Stimulated activated CD8-positive, alpha-beta memory T cell treated with anti-CD3 and anti-CD28 coated beads, Interleukin-7, amount 100 ng/mL, for 24 hours (primary cell): ENCODE results near the gene RASA3.
A peak's percentile ranks its signal among the peaks of the same experiment; 100 is the strongest.

Source experiments
- DNase-seq: peaks from one replicate; pipeline ENCODE4 v3.0.0-alpha.2; 2020; ENCODE audit warnings: low read depth

RASA3 gene

DNA sequence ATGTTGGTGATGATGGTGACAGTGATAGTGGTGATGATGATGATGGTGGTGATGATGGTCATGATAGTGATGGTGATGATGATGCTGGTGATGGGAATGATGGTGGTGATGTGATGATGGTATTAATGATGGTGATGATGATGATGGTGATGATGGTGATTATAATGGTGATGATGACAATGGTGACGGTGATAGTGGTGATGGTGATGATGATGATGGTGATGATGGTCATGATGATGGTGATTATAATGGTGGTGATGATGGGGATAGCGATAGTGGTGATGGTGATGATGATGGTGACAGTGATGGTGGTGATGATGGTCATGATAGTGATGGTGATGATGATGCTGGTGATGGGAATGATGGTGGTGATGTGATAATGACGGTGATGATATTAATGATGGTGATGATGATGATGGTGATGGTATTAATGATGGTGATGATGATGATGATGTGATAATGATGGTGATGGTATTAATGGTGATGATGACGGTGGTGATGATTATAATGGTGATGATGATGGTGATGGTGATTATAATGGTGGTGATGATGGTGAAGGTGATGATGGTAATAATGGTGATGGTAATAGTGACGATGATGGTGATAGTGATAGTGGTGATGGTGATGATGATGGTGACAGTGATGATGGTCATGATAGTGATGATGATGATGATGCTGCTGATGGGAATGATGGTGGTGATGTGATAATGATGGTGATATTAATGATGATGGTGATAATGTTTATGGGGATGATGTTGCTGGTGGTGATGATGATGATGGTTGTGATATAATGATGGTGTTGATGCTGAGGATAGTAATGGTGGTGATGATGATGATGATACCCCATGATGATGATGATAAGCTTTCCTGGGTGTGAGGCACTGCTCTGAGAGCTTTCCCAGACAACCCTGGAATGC, 166.2 kb downstream of the RASA3 start:
- DNase-seq = no peak

DNA sequence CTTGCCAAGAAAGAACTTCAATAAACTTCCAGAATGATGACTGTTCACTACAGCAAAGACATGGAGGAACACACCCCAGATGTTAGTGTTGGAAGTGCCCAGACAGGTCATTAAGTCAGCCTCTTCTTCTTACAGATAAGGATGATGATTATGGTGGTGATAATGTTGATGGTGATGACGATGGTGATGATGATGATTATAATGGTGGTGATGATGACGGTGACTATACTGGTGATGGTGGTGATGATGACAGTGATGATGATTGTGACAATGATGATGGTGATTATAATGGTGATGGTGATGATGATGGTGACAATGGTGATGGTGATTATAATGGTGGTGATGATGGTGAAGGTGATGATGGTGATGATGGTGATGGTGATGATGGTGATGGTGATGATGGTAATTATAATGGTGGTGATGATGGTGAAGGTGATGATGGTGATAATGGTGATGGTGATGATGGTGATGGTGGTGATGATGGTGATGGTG, 167.0 kb downstream of the RASA3 start:
- no peak for DNase-seq

DNA sequence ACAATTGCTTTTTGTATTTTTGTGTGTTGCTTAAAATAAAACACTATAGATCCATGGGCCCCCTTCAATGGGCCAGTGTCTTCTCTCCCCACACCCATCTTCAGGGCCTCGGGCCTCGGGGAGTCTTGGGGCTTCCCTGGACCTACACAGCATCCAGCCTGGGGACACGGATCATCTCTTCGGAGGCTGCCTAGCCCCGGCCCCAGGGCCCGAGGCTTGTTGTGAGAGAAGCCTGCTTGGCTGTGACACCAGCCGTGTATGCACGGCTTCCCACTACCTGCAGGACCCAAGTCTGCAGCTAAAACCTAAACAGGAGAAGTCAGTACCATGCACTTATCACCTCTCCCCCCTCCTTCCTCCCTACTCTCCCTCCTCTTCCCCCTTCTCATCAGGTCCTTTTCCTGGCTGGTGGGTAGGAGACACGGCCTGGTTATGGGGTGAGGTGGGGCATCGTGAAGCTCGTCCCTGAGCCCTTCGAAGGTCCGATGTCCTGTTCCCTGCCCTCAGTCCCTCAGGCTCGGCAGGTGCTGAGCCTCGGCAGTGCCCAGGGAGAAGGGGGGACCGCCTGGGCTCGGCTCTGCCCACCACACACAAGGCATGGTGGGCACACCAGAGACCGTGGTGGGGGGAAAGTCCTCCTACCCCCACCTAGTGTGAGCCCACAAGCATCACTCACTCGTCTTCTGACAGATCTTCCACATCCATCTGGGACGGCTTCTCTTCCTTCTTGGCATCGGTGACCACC, 168.0 kb downstream of the RASA3 start:
- no peak for DNase-seq

DNA sequence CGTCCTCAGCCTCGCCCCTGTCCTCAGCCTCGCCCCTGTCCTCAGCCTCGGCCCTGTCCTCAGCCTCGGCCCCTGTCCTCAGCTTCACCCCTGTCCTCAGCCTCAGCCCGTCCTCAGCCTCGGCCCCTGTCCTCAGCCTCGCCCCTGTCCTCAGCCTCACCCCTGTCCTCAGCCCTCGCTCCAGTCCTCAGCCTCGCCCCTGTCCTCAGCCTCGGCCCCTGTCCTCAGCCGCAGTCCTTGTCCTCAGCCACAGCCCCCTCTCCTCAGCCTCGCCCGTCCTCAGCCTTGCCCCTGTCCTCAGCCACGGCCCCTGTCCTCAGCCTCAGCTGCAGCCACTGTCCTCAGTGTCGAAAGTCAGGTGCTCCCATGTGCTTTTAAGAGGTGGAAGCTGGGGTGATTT, 169.0 kb downstream of the RASA3 start:
- DNase-seq = no peak

DNA sequence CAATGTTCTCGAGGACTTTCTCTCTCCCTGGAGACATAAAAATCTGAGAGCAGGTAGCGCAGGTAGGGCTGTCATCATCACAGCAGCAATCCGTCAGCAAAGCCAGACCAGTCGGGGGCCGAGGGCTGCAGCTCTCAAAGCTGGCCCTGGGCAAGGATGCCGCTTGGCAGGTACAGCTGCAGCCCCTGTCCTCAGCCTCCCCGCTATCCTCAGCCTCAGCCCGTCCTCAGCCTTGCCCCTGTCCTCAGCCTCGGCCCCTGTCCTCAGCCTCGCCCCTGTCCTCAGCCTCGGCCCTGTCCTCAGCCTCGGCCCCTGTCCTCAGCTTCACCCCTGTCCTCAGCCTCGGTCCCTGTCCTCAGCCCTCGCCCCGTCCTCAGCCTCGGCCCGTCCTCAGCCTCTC, 169.4 kb downstream of the RASA3 start:
- no peak for DNase-seq

DNA sequence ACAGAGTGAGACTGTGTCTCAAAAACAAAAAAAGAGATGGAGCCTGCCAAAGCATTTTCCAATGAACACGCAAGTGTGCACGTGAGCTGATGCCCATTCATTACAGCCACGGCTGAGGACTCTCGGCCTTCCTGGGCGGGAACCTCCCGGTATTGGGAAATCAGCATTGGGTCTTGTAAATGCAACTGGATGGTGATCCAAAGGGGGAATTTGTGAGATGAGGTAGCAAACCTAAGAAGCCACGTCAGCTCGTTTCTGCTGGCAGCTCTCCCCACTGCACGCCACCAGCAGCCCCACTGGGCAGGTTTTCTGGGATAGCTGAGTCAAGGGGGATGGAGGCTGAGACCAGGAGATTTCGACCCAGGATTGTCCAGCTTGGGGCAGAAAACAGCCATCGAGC, 170.0 kb downstream of the RASA3 start:
- no peak for DNase-seq

DNA sequence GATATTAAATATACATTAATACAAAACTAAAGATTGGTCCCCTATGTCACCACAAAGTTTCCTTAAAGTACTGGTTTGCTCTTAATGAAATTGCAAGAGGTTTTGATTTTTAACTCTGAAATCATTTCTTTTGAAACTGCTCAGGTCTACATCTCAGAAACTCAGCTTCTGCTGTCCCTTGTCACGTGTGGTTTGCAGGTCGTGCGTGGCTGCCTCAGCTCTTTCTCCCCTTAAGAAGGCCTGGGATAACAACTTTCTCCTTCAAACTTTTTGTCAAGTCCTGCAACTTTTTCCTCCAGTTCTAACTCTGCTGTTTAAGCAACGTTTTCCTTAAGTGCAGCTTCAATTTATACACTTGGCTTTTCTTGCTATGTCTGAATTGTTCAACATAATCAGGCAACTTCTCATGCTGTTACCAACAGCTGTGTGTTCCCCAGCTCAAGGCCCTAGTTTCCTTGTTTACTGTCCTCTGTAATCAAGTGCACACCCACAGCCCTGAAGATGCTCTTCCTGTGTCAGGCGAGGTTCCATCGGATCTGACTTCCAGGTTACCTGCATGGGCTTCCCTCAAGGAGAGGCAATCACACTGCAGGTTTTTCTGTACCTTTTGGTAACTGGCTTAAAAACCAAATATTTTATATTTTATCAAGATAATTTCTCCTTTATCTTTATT, 172.0 kb downstream of the RASA3 start:
- DNase-seq = no peak

DNA sequence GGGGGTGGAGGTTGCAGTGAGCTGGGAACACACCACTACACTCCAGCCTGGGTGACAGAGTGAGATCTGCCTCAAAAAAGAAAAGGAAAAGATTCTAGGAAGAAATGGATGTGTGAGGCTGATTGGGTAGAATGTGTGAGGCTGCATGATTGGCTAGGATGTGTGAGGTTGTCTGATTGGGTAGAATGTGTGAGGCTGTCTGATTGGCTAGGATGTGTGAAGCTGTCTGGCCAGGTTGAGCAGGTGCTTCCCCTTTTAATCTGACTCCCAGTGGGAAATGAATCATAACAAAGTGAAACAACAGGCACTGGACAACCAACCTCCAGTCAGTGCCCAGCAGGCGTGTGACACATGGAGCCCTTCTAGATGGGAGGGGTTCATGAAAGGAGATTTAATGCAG, 173.2 kb downstream of the RASA3 start:
- no peak for DNase-seq

DNA sequence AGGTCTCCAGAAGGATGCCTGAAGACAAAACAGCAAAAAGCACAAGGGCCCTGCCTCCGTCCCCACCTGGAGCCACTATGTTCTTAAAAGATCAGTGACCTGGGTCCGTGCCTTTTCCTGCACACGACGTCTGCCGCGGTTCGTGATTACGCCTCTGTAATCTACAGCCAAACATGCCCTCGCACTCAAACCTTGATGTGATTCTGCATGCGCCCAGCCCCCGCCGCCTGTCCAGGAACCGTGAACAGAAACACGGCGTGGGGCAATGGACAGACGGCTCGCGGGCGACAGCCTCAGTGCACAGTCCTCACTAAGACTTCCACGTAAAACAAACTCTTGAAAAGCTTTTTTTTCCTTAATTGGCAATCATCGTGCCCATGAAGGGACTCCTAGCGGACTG, 174.1 kb downstream of the RASA3 start:
- no peak for DNase-seq

DNA sequence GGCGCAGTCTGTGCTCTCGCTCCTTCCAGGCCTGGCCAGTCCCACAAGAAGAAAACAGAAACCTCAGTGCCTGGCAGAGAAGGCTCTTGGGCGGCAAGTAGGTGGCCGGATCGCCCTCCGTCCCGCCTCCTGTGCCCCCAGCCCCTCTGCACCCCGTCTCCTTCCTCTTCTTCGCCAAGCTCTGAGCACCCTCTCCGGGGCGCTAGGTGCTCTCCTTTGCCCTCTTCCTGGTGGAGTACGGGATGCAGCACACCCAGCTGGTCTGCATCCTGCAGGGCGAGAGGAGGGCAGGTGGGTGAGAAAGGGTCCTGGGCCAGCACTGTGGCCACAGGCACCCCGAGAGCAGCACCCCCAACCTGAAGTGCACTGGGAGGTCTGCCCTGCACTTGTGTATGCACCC, 175.9 kb downstream of the RASA3 start:
- DNase-seq = no peak

DNA sequence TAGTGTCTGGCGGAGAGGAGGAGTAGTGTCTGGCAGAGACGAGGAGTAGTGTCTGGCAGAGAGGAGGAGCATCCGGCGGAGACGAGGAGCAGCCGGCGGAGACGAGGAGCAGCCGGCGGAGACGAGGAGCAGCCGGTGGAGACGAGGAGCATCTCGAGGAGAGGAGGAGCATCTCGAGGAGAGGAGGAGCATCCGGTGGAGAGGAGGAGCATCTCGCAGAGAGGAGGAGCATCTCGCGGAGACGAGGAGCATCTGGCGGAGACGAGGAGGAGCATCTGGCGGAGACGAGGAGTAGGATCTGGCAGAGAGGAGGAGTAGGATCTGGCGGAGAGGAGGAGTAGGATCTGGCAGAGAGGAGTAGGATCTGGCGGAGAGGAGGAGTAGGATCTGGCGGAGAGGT, 176.7 kb downstream of the RASA3 start:
- no peak for DNase-seq

DNA sequence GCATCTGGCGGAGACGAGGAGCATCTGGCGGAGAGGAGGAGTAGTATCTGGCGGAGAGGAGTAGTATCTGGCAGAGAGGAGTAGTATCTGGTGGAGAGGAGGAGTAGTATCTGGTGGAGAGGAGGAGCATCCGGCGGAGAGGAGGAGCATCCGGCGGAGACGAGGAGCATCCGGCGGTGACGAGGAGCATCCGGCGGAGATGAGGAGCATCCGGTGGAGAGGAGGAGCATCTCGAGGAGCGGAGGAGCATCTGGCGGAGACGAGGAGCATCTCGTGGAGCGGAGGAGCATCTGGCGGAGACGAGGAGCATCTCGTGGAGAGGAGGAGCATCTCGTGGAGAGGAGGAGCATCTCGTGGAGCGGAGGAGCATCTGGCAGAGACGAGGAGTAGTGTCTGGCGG, 177.2 kb downstream of the RASA3 start:
- no peak for DNase-seq

DNA sequence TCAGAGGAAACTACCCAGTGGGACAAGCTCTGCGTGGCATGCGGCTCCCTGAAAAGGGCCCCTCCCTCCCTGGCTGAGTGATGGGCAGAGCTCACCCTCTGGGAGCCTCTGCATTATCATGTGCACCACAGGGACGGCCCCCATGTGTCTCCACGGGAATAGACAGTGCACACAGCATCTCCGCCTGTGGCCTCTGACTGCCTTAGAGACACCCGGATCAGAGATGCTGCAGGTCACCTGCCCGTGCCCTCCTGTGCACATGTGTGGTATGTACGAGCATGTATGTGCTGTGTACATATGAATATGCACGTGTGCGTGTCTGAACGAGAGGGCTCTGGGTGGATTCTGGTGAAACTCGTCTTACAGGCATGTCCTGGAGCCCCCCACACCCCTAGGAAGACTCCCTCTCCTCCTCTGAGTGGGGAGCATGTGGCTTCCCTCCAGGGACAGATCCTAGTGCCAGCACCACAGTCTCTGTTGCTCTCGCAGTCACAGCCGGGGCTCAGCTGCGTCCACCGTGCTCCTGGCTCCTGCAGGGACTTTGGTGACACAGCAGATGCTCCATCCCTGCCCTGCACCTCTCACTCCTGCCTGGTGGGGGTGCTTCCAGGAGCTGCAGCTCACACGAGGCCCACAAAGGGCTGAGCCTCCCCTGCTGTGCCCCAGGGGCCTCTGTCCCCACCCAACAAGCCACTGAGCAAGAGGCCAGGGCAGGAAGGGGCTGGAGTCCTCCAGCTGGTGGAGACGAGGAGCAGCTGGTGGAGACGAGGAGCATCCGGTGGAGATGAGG, 178.2 kb downstream of the RASA3 start:
- no peak for DNase-seq

DNA sequence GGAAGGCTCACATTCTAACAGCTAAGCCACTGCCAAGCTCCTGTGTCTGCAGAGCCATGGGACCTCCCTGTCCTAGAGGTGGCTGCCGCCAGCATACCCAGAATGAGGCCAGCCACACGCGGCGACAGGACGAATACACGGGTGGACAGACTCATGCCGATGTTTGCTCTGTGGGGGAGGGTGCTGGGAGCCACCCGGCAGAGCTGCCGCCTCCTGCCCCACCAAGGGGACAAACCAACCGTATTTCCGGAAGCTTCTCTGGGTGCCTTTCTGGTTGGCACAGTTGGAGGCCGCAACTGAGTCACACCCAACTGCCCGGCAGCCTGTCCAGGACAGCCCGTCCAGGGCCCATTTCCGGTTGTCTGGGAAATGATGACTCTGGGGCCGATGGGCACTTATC, 178.9 kb downstream of the RASA3 start:
- no peak for DNase-seq

DNA sequence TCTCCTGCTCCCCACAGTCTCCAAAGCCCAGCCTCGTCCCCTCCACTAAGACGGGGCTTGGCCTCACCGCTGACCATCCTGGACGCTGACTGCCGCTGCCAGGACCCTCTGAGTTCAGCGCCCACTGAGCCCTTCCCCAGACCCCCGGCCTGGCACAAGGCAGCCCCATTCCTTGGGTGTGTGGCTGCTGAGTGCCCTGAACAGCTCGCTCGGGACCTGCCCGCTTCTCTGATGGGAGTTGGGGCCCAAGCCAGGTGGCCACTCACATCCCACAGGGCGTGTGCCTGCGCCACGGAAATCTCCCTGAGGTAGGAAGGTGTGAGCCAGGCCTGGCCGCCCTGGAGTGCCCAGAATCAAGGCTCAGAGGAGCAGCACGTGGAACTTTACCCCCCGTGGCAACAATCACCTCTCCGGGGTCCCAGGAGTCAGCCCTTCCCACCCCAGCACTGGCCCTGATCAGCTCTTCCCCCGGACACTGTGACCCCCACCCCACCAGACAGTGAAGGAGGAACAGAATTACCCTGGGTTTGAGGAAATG, 179.4 kb downstream of the RASA3 start:
- no peak for DNase-seq

DNA sequence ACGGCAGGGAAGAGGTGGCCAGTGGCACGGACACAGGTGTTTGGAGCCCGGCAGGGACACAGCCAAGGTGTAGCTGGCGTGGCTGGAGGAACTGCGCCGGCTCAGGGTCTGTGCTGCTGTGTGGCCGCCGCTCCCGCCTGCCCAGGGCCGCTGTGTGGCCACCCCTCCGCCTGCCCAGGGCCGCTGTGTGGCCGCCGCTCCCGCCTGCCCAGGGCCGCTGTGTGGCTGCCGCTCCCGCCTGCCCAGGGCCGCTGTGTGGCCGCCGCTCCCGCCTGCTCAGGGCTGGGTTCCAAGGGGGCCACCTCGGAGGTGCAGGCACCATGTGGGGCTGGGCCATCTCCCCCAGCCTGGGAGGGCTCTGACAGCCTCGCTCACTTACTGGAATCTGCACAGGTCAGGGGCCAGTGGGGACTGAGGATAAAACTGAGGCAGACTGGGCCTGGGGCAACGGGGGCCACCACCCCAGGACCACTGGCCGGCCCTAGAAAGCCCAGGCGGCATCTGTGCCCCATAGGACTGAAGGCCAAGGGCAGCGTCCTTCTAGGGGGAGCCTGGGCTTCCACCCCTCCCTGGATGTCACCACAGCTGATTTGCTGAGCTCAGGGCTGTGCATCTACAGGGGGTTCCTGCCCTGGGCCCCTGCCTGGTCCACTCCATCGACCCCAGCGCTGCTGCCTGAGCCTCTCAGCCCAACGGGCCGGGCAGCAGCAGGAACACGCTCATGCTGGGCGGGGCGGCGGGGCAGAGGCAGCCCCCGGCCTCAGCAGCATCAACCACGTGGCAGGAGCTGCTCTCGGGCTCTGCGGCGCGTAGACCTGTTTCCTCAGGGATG, 180.1 kb downstream of the RASA3 start:
- DNase-seq = no peak

DNA sequence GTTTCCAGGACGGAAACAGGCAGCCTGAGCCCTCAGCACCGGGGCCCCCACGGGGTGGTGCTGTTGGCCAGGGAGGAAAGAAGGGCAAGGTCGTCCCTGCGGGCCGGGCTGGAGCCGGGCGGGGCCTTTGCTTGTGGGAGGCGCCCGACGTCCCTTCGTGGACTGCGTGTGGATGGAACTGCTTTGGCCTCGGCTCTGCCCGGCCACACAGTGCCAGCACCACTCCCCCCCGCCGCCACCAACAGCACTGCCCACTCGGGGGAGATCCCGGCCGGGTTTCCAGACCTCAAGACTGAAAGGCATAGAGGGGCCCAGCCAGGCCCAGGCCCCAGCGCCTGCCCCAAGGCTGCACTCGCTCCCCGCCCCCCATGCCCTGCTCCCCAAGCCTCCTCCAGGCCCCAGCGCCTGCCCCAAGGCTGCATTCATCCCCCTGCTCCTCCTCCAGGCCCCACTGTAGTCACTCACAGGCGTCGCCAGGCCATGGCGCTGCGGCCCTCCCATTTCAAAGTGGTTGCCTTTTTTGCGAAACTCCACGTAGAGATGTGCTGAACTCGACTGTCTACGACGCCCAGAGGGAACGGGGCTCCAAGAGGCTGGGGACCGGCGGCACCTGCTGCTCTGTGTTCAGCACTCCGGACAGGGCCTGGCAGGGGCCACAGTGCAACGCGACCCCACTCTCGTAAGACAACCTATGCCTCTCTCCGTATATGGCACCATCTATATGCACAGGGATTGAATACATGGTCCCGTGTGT, 181.0 kb downstream of the RASA3 start:
- DNase-seq = peak; percentile 12

DNA sequence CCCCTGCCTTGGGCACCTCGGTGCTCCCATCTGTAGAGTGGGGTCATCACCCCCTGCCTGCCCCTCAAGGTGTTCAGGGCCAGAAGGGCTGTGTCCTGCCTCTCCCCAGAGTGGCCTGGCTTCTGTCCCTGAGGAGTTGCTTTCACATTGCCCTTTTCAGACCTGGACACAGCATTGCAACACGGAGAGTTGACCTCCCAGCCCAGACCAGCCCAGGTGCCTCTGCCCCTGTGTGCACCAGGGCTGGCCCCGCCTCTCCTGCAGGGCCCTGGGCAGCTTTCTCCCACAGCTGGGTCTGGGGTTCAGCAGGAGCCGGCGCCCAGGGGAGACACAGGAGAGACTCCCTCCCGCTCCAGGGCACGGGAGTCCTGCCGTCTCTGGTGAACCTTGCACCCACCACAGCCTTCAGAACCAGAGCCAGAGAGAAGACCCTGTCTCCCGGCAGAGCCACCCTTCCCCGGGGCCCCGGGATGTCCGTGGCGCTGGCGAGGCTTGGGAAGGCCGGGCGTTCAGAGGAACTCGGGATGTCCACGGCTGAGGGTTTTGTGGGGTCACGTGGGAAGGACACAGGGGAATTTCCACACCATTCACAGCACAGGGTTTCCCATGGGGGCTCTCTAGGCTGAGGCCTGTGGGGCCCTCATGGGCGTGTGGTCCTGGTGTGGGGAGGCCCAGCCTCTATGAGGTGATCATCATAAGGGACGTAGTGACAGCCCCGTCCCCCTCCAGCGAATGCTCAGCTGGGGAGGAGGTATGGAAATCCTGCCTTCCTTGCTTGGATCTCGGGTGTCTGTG, 181.8 kb downstream of the RASA3 start:
- no peak for DNase-seq

DNA sequence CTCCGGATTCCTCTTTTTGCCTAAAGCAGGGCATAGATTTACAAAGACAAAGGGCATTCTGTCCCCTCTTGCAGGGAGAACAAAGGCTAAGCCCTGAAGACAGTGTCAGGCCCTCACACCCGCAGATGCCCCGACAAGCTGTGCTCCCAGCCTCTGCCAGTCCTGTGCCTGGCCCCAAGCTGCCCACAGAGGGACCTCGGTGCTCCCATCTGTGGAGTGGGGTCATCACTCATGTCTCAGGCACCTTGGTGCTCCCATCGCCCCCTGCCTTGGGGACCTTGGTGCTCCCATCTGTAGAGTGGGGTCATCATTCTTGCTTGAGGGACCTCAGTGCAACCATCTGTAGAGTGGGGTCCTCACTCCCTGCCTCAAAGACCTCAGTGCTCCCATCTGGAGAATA, 182.9 kb downstream of the RASA3 start:
- no peak for DNase-seq
